Measurements from ENCODE around the gene LOXL4. TPM values are rescaled to one million over a fixed set of nuclear protein-coding genes. Genes with fewer than 3 reads are reported as not detected.

Gene LOXL4
- total RNA-seq: not detected

- DNase-seq: no peak
- intact Hi-C loops (cut with micrococcal nuclease): no loop called here
- Mint-ChIP-seq H3K4me3 (peak within 1 kb of the TSS; percentile 34), H3K36me3 (ENCODE audit: low read depth) (no peaks in the 10 kb centered on the region), H3K9me3 (no peaks in the 10 kb centered on the region), H3K4me1 (ENCODE audit: low read depth) (no peaks in the 10 kb centered on the region), H3K27ac (no peak within 1 kb of the TSS), H3K27me3 (ENCODE audit: low read depth) (peaks cover 53% of the 10 kb centered on the region)
- CTCF ChIA-PET: no interaction called here
Measured at GRCh38 chr10:98267894-98268693, at the start of gene LOXL4. Gene LOXL4, minus strand, starts transcription at chr10:98268194. Its CDS starts 5,175 bp downstream, at chr10:98263019.

DNA sequence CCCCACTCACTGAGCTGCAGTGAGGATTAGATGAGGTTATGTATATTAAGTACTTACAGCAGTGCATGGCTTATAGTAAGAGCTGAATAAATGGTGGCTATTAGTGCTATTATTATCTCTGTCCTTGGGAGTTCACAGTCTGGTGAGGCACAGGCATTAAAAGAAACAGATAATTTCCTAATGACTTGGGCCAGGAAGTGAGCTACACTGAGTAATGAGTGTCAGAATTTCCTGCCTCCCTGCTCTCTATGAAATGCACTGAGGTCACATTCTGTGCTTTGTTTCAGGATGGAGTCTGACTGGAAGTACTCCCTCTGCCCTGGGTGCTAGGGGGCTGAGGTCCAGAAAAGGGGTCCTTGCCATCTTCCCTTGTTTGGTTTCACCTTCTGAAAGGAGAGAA is 48.7 kb upstream of the LOXL4 start:
- Mint-ChIP-seq H3K4me3 (no peak overlapping the region), H3K27ac (no peak overlapping the region), H3K36me3 (ENCODE audit: low read depth) (no peaks in the 10 kb centered on the region), H3K9me3 (no peaks in the 10 kb centered on the region), H3K4me1 (ENCODE audit: low read depth) (no peaks in the 10 kb centered on the region), H3K27me3 (ENCODE audit: low read depth) (no peaks in the 10 kb centered on the region)
- intact Hi-C loops (cut with micrococcal nuclease): no loop called here
- CTCF ChIA-PET: no interaction called here
- no peak for DNase-seq

DNA sequence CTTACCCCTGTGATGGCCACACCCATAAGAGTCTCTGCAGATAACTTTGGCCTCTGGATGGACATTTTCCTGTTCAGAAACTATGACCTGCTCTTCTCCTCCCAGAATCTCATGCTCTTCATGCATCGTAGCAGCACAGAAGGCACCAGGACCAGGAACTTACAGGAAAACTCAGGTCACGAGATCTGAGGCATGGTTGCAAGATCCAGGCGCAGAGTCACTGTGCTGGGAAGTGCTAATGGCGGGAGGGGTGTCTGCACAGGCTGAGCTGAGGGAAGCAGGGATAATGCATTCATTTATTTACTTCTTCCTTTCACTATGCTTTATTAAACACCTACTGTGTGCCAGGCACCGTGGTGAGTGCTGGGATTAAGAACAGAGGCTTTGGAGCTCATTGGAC is 48.2 kb upstream of the LOXL4 start:
- Mint-ChIP-seq H3K27me3 (ENCODE audit: low read depth) (no peaks in the 10 kb centered on the region), H3K27ac (no peak overlapping the region), H3K36me3 (ENCODE audit: low read depth) (no peaks in the 10 kb centered on the region), H3K4me3 (no peak overlapping the region), H3K9me3 (no peaks in the 10 kb centered on the region), H3K4me1 (ENCODE audit: low read depth) (no peaks in the 10 kb centered on the region)
- DNase-seq: no peak
- CTCF ChIA-PET: no interaction called here
- intact Hi-C loops (cut with micrococcal nuclease): no loop called here

- CTCF ChIA-PET: no interaction called here
- H3K36me3 Mint-ChIP-seq (ENCODE audit: low read depth): no peaks in the 10 kb centered on the region
- H3K4me1 Mint-ChIP-seq (ENCODE audit: low read depth): no peaks in the 10 kb centered on the region
- H3K27ac Mint-ChIP-seq: no peak overlapping the region
- H3K27me3 Mint-ChIP-seq (ENCODE audit: low read depth): peaks cover 4% of the 10 kb centered on the region
- intact Hi-C loops (cut with micrococcal nuclease): no loop called here
- no peak for DNase-seq
- H3K9me3 Mint-ChIP-seq: no peaks in the 10 kb centered on the region
- no peak overlapping the region for H3K4me3 Mint-ChIP-seq
Measured at GRCh38 chr10:98314532-98315284, 46.7 kb upstream of the LOXL4 start.

DNA sequence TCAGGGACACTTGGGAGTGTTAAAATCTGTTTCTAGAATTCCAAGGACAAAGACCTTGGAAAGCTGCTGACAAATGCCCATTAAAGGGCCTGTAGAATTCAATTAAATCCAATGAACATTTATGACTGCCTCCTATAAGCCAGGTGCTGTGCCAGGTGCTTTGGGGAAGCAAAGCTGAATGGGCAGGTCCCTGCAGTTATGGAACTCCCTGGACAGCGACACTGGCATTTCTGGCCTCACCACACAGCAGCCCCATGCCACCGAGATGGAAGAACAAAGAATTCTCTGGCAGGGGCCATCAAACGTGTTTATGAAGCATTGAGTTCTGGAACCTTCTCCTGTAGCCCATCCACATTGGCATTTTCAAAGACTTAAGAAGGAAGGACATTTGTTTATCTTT is 45.6 kb upstream of the LOXL4 start:
- CTCF ChIA-PET: interaction anchor here (1.4 kb wide), 1 partner anchor 268 kb away, joined by 10 read pairs; no protein-coding TSS in a partner anchor
- H3K4me3 Mint-ChIP-seq: no peak overlapping the region
- H3K36me3 Mint-ChIP-seq (ENCODE audit: low read depth): no peaks in the 10 kb centered on the region
- H3K27ac Mint-ChIP-seq: no peak overlapping the region
- intact Hi-C loops (cut with micrococcal nuclease): no loop called here
- peaks cover 15% of the 10 kb centered on the region for H3K27me3 Mint-ChIP-seq (ENCODE audit: low read depth)
- no peak for DNase-seq
- H3K9me3 Mint-ChIP-seq: no peaks in the 10 kb centered on the region
- peaks cover 4% of the 10 kb centered on the region for H3K4me1 Mint-ChIP-seq (ENCODE audit: low read depth)

DNA sequence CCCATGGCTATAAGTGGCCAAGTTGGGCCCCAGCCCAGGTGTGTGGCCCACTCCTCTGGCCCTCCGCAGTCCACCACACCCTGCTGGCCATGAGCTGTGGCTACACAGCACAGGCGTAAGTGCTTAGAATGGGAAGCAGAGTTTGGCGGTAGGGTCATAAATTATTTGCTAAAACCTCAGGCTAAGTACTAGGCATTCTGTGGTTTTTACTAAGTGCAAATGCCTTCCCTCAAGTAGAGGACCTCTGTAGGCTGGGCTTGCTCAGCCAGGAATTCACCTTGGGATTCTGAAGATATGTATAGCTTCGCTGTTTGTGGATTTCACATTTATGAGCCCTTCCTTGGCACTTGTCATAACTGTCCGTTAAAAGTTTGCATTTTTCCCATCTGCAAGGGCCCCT is 44.8 kb upstream of the LOXL4 start:
- H3K27ac Mint-ChIP-seq: no peak overlapping the region
- intact Hi-C loops (cut with micrococcal nuclease): no loop called here
- H3K4me3 Mint-ChIP-seq: no peak overlapping the region
- H3K36me3 Mint-ChIP-seq (ENCODE audit: low read depth): no peaks in the 10 kb centered on the region
- no peaks in the 10 kb centered on the region for H3K9me3 Mint-ChIP-seq
- H3K4me1 Mint-ChIP-seq (ENCODE audit: low read depth): peaks cover 4% of the 10 kb centered on the region
- DNase-seq: no peak
- CTCF ChIA-PET: interaction anchor here (1.4 kb wide), 1 partner anchor 267 kb away, joined by 10 read pairs; no protein-coding TSS in a partner anchor
- H3K27me3 Mint-ChIP-seq (ENCODE audit: low read depth): peaks cover 17% of the 10 kb centered on the region

DNA sequence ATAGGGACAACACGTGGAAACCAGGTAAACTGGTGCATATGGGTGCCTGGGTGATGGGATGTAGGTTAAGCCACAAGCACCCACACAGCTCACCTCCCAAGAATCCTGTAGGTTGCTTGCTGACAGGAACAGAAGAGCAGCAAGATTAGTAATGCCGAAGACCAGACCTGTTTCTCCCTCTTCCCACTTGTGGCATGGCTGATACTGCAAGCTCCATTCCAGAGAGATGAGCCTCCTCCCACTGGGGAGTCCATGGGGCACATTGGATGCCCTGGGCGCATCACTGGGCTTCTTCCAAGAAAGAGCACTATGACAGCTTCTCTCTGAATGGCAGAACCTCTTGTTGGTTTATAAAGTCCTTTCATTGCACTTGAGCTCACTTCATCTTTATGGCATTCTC is 44.4 kb upstream of the LOXL4 start:
- peaks cover 4% of the 10 kb centered on the region for H3K4me1 Mint-ChIP-seq (ENCODE audit: low read depth)

DNA sequence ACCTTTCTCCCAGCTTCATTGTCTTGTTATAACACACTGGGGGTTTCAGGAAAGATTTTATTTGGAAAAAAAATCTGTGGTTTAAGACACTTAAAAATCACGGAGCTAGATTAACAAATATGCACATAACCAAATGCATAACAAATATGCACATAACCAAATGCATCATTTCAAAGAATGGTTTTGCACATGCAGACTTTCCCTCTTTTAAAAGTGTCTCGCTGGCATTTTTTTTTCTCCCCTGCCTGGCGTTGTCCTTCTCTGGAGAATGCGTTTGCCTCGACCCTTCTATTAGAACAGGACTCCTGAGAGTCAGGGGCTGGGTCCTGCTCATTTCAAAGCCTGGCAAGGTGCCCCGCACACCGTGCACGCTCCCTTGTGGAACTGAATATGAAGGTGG is 42.7 kb upstream of the LOXL4 start:
- H3K36me3 Mint-ChIP-seq (ENCODE audit: low read depth): no peaks in the 10 kb centered on the region
- peaks cover 2% of the 10 kb centered on the region for H3K9me3 Mint-ChIP-seq
- CTCF ChIA-PET: interaction anchor here (0.6 to 0.7 kb wide), 3 partner anchors 30 to 249 kb away, joined by 3 to 6 read pairs (median 4); no protein-coding TSS in a partner anchor
- peaks cover 4% of the 10 kb centered on the region for H3K4me1 Mint-ChIP-seq (ENCODE audit: low read depth)
- H3K27ac Mint-ChIP-seq: no peak overlapping the region
- H3K27me3 Mint-ChIP-seq (ENCODE audit: low read depth): peaks cover 20% of the 10 kb centered on the region
- no peak for DNase-seq
- intact Hi-C loops (cut with micrococcal nuclease): no loop called here
- no peak overlapping the region for H3K4me3 Mint-ChIP-seq

More for the DNA sequence above, 44.4 kb upstream of the LOXL4 start:
- no peak for DNase-seq
- Mint-ChIP-seq H3K4me3 (no peak overlapping the region), H3K36me3 (ENCODE audit: low read depth) (no peaks in the 10 kb centered on the region), H3K27ac (no peak overlapping the region), H3K9me3 (no peaks in the 10 kb centered on the region), H3K27me3 (ENCODE audit: low read depth) (peaks cover 17% of the 10 kb centered on the region)
- intact Hi-C loops (cut with micrococcal nuclease): no loop called here
- CTCF ChIA-PET: interaction anchor here (1.4 kb wide), 1 partner anchor 267 kb away, joined by 10 read pairs; no protein-coding TSS in a partner anchor

DNA sequence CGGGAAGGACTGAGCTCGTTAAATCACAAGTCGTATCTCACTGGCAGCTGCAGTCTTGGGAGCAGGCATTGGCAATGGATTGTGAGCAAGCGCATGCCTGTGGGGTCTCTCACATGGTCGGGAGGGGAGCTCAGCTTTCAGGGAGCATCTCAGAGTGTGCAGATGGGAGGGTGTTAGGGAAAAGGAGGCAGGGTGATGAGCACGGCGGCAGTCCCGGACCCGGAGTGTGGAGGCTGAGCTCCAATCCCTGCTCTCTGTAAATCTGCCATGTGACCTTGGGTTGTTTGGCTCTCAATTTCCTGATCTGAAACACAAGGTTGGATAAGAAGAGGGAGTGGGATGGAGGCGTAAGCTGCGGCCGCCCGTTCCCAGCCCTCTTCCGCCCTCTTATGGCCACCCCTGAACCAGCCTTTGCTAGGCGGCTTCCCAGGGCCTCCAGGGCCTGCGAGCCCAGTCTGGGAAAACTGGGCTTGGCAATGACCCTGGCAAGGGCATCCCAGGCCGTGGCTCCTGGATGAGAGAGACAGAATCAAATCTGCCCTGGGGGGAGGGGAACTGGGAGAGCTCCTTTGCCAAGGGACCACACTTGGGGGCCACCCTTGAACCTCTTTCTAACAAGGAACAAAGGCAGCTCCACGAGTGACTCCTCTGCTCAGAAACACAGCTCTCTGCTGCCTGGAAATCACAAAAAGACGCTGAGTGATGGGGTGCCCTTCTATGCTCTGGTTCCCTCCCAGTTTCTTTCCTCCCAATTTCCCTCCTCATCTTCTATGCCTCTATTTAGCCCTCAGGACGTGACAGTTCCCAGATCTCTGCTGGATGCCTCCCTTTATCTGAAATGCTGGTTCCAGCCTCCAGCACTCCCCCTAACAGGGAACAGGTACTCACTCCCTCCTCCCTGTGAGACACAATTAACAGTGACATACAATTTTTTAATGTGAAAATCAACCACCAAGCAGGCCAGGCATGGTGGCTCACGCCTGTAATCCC is 41.7 kb upstream of the LOXL4 start:
- H3K4me3 Mint-ChIP-seq: no peak overlapping the region
- H3K27me3 Mint-ChIP-seq (ENCODE audit: low read depth): peaks cover 20% of the 10 kb centered on the region
- peak; percentile 38 for DNase-seq
- H3K4me1 Mint-ChIP-seq (ENCODE audit: low read depth): peaks cover 4% of the 10 kb centered on the region
- no peaks in the 10 kb centered on the region for H3K36me3 Mint-ChIP-seq (ENCODE audit: low read depth)
- CTCF ChIA-PET: interaction anchor here (0.6 to 2.0 kb wide), 11 partner anchors 10 to 395 kb away, joined by 3 to 22 read pairs (median 3); no protein-coding TSS in a partner anchor
- H3K27ac Mint-ChIP-seq: no peak overlapping the region
- intact Hi-C loops (cut with micrococcal nuclease): loop anchor here (1.0 to 2.0 kb wide), 2 partner anchors 139 to 395 kb away; no protein-coding TSS in a partner anchor
- peaks cover 2% of the 10 kb centered on the region for H3K9me3 Mint-ChIP-seq

GRCh38 chr10:98308669-98309365 is 40.8 kb upstream of the LOXL4 start:
- no peak overlapping the region for H3K27ac Mint-ChIP-seq
- DNase-seq: no peak
- intact Hi-C loops (cut with micrococcal nuclease): loop anchor here (1.0 to 2.0 kb wide), 2 partner anchors 139 to 394 kb away; no protein-coding TSS in a partner anchor
- H3K27me3 Mint-ChIP-seq (ENCODE audit: low read depth): peaks cover 20% of the 10 kb centered on the region
- no peak overlapping the region for H3K4me3 Mint-ChIP-seq
- H3K4me1 Mint-ChIP-seq (ENCODE audit: low read depth): peaks cover 4% of the 10 kb centered on the region
- no peaks in the 10 kb centered on the region for H3K36me3 Mint-ChIP-seq (ENCODE audit: low read depth)
- CTCF ChIA-PET: interaction anchor here (0.6 to 2.0 kb wide), 10 partner anchors 9 to 394 kb away, joined by 3 to 22 read pairs (median 3); no protein-coding TSS in a partner anchor
- peaks cover 2% of the 10 kb centered on the region for H3K9me3 Mint-ChIP-seq

DNA sequence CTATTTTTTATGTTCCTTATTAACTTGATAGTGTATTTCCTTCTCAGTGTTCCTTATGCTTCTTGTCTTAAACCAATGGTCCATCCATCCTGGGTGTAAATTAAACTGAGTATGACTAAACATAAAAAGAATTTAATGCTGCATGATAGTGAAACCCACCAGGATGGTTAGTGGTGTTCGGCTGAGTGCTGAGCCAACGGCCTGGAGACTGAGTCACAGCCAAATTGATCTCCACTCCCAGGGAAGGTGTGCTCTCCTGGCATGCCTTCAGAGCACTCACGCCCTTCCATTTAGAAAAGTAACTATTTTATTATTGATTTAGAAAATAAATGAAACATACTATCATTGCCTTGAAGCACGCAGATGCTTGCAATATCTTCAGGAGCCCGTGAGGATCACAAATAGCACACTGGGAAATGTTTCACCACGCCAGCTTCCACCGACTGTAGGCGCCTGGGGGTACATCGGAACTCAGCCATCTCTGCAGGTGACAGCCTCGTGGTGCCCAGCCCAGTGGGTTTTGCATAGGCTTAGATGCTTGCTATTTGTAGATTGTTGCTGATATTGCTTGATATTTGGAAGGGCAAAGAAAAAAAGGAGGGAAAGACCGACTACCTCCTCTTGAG is 40.0 kb upstream of the LOXL4 start:
- H3K36me3 Mint-ChIP-seq (ENCODE audit: low read depth): no peaks in the 10 kb centered on the region
- CTCF ChIA-PET: interaction anchor here (1.2 to 2.0 kb wide), 4 partner anchors 27 to 266 kb away, joined by 3 to 22 read pairs (median 6); no protein-coding TSS in a partner anchor
- peaks cover 20% of the 10 kb centered on the region for H3K27me3 Mint-ChIP-seq (ENCODE audit: low read depth)
- peaks cover 2% of the 10 kb centered on the region for H3K9me3 Mint-ChIP-seq
- peaks cover 4% of the 10 kb centered on the region for H3K4me1 Mint-ChIP-seq (ENCODE audit: low read depth)
- no peak overlapping the region for H3K4me3 Mint-ChIP-seq
- intact Hi-C loops (cut with micrococcal nuclease): loop anchor here (2.0 kb wide), 1 partner anchor 393 kb away; no protein-coding TSS in a partner anchor
- no peak overlapping the region for H3K27ac Mint-ChIP-seq
- no peak for DNase-seq
